OCI-LY7 (cell line): ENCODE results near the gene CDK14.
A peak's percentile ranks its signal among the peaks of the same experiment; 100 is the strongest.

Experiments used
- CTCF ChIP-seq: fragments of 200-600 bp; sonication (generic); conservative IDR thresholded peaks from 2 replicates; pipeline ENCODE4 v1.5.1; 2014; ENCODE audit warnings: mild to moderate bottlenecking, antibody characterized with exemption, low read length, moderate library complexity, mixed read lengths
- EZH2phosphoT487 ChIP-seq: fragments of 200-600 bp; sonication (generic); IDR thresholded peaks from 2 replicates; pipeline ENCODE4 v1.6.1; 2018; ENCODE audit warnings: low read depth, borderline replicate concordance, mild to moderate bottlenecking, mixed run types, antibody characterized with exemption, low read length, moderate library complexity, mixed read lengths

GRCh38 chr7:91046322-91047089, 450.4 kb downstream of the CDK14 start:
- TF ChIP-seq CTCF (peak; percentile 78), EZH2phosphoT487 (no peak)
